GM10266 (cell line): Measurements from ENCODE around the gene CTNNAL1.

Experiments used
- DNase-seq: peaks from one replicate; pipeline ENCODE4 v3.0.0; 2012; ENCODE audit errors: extremely low spot score
- CTCF ChIP-seq: IDR thresholded peaks from 2 replicates; pipeline ENCODE4 v1.5.1; 2012; ENCODE audit warnings: mild to moderate bottlenecking, low read depth; ENCODE audit not compliant: control insufficient read depth, insufficient read depth; ENCODE audit errors: missing control alignments

The CTNNAL1 gene

GRCh38 chr9:109017061-109017460, 3.8 kb upstream of the CTNNAL1 start:
- TF ChIP-seq CTCF: no peak

GRCh38 chr9:109016132-109016531, 2.8 kb upstream of the CTNNAL1 start:
- DNase-seq: no peak
- TF ChIP-seq CTCF: no peak

More at GRCh38 chr9:109017061-109017460, 3.8 kb upstream of the CTNNAL1 start:
- no peak for DNase-seq

GRCh38 chr9:109014608-109015280, 1.4 kb upstream of the CTNNAL1 start:
- DNase-seq: no peak
- TF ChIP-seq CTCF: no peak

DNA sequence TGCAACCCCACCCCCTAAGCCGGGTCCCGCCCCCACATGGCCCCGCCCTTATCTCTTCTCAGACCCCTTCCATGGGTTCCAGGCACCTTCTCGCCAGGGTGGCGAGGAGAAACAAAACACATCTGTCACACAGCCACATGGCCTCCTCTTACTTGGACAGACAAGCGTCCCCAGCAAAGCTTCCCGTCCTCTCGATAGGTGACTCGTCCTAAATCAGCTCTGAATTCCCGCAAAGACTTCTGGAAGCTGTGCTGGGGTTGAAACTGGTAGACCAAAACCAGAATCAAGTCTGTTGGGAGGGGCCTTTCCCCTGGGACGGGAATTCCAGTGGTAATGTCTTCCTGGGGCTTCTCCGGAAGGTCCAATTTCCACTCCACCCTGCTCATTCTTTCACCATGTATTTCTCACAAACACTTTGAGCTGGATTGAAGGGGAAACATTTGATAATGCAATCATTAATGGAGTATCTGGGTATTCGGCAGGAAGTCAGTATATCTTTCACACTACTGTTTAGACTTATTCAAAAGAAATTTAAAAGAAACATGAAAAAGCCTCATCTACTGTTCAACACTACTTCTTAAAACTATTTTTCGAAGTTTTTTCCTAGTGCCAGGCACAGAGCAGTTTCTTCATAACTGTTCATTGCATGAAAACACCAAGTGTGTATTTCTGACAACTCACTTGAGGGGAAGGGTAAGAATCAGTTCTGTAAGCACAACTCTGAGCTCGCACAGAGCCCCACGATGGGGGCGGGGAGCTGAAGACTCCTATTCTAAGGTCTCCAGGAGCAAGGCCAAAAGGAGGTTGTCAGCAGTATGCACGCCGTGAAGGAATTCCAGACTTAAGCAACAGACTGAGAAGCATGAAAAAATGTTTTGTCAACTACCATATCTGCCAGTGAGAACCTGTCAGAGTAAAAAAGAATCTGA, 644 bp upstream of the CTNNAL1 start:
- TF ChIP-seq CTCF: no peak
- no peak for DNase-seq

GRCh38 chr9:109012009-109012875, 1.1 kb downstream of the CTNNAL1 start:
- peak; percentile 42 for DNase-seq
- TF ChIP-seq CTCF: no peak

GRCh38 chr9:109011231-109011671, 2.0 kb downstream of the CTNNAL1 start:
- no peak for DNase-seq
- TF ChIP-seq CTCF: no peak
